ENCODE measurements around the gene HOXD12.

DNA sequence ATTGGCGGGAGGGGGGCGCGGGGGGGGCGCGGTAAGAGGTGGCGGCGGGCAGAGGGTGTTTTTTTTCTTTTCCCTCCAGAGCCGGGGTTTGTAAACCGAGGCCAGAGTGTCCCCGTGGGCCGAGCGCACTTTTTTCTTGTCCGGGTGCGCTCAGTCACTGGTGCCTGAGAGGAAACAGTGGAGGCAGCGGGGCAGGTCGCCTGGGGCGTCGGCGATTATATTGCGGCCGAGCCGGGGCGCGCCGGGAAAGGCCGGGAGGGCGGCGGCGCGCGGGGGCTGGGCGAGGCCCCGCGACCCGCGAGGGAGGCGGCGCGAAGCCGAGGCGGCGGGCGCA lies 30.2 kb downstream of the HOXD12 start:
- TF ChIP-seq MAX (IDR thresholded peaks at IDR 0.05; ENCODE audit: low read depth) (no peak), USF1 (IDR thresholded peaks at IDR 0.05; ENCODE audit: borderline replicate concordance, low read depth) (no peak), EZH2phosphoT487 (IDR thresholded peaks at IDR 0.05; ENCODE audit: borderline replicate concordance, low read depth) (no peak), SIN3A (IDR thresholded peaks at IDR 0.05; ENCODE audit: borderline replicate concordance, low read depth, low read length) (no peak), NFIC (IDR thresholded peaks at IDR 0.05; ENCODE audit: borderline replicate concordance) (no peak), GABPA (IDR thresholded peaks at IDR 0.05; ENCODE audit: low read depth) (no peak), POLR2AphosphoS5 (IDR thresholded peaks at IDR 0.05; ENCODE audit: low read depth, low read length) (no peak)
- TF ChIP-seq, protein P1, sequence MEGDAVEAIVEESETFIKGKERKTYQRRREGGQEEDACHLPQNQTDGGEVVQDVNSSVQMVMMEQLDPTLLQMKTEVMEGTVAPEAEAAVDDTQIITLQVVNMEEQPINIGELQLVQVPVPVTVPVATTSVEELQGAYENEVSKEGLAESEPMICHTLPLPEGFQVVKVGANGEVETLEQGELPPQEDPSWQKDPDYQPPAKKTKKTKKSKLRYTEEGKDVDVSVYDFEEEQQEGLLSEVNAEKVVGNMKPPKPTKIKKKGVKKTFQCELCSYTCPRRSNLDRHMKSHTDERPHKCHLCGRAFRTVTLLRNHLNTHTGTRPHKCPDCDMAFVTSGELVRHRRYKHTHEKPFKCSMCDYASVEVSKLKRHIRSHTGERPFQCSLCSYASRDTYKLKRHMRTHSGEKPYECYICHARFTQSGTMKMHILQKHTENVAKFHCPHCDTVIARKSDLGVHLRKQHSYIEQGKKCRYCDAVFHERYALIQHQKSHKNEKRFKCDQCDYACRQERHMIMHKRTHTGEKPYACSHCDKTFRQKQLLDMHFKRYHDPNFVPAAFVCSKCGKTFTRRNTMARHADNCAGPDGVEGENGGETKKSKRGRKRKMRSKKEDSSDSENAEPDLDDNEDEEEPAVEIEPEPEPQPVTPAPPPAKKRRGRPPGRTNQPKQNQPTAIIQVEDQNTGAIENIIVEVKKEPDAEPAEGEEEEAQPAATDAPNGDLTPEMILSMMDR (IDR thresholded peaks at IDR 0.05), result no peak

Measured in SK-N-SH (cell line).